Activated CD4-positive, alpha-beta T cell treated with anti-CD3 and anti-CD28 coated beads, Interleukin-2, amount 10 ng/mL, durations not matched to agents 24 days and 14 days (primary cell): ENCODE data around the gene DCLRE1B. TPM values are rescaled to one million over a fixed set of nuclear protein-coding genes. Genes with fewer than 3 reads are reported as not detected.
"Not testable (repeated sequence)": the region's sequence is repeated elsewhere in the genome, so short reads cannot be mapped to it uniquely, and the experiment has no call there.

ENCODE experiments used
- DNase-seq: peaks from one replicate; pipeline ENCODE4 v3.0.0; 2022
- H3K27ac Mint-ChIP-seq: one replicate; pipeline ENCODE4 v1.8.0; 2022; ENCODE audit warnings: mild to moderate bottlenecking, mixed read lengths
- H3K27me3 Mint-ChIP-seq: one replicate; pipeline ENCODE4 v1.8.0; 2022; ENCODE audit warnings: mixed read lengths
- H3K36me3 Mint-ChIP-seq: one replicate; pipeline ENCODE4 v1.8.0; 2022; ENCODE audit warnings: low read depth, mild to moderate bottlenecking, mixed read lengths
- H3K4me1 Mint-ChIP-seq: one replicate; pipeline ENCODE4 v1.8.0; 2021; ENCODE audit warnings: mixed read lengths
- H3K4me3 Mint-ChIP-seq: one replicate; pipeline ENCODE4 v1.8.0; 2022; ENCODE audit warnings: mild to moderate bottlenecking, moderate library complexity, mixed read lengths
- H3K9me3 Mint-ChIP-seq: one replicate; pipeline ENCODE4 v1.8.0; 2021; ENCODE audit warnings: mixed read lengths
- intact Hi-C: fragments of 100-400 bp; cut with micrococcal nuclease; formaldehyde crosslinking; loops from one replicate; pipeline ENCODE4 v1.15.1; 2023
- total RNA-seq: library from RNA; stranded (reverse); gene quantifications from 2 replicates; pipeline ENCODE4 v1.2.3, GENCODE V29; 2022

Gene DCLRE1B
- total RNA-seq, 1 donor from 2014 or later: 21.5 TPM

DNA sequence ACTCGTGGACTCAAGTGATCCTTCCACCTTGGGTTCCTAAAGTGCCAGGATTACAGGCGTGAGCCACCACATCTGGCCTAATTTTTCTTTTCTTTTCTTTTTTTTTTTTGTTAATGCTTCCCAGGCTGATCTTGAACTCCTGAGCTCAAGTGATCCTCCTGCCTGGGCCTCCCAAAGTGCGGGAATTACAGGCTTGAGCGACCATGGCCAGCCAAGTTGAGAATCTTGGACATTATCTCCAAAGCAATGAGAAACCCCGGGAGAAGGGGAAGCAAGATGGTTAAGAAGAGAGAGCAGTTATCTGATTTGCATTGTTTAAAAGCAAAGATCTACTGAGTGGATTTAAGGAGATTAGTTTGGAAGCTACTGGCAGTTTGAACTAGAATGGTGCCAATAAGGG lies 33.1 kb downstream of the DCLRE1B start:
- H3K27ac Mint-ChIP-seq: peak overlapping the region; percentile 21
- DNase-seq: no peak
- peaks cover 6% of the 10 kb centered on the region for H3K9me3 Mint-ChIP-seq
- H3K4me3 Mint-ChIP-seq: peak overlapping the region; percentile 4
- H3K4me1 Mint-ChIP-seq: peaks cover 60% of the 10 kb centered on the region
- H3K36me3 Mint-ChIP-seq: peaks cover 56% of the 10 kb centered on the region
- intact Hi-C loops: loop anchor here (10.0 kb wide), 3 partner anchors 543 to 983 kb away; partner anchors contain the start of genes CSDE1, MAGI3 and SLC16A1
- H3K27me3 Mint-ChIP-seq: no peaks in the 10 kb centered on the region

DNA sequence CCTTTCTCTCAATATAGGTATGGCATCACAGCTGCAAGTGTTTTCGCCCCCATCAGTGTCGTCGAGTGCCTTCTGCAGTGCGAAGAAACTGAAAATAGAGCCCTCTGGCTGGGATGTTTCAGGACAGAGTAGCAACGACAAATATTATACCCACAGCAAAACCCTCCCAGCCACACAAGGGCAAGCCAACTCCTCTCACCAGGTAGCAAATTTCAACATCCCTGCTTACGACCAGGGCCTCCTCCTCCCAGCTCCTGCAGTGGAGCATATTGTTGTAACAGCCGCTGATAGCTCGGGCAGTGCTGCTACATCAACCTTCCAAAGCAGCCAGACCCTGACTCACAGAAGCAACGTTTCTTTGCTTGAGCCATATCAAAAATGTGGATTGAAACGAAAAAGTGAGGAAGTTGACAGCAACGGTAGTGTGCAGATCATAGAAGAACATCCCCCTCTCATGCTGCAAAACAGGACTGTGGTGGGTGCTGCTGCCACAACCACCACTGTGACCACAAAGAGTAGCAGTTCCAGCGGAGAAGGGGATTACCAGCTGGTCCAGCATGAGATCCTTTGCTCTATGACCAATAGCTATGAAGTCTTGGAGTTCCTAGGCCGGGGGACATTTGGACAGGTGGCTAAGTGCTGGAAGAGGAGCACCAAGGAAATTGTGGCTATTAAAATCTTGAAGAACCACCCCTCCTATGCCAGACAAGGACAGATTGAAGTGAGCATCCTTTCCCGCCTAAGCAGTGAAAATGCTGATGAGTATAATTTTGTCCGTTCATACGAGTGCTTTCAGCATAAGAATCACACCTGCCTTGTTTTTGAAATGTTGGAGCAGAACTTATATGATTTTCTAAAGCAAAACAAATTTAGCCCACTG lies 35.5 kb downstream of the DCLRE1B start:
- intact Hi-C loops: loop anchor here (1.0 kb wide), 1 partner anchor 9 kb away; no protein-coding TSS in a partner anchor
- Mint-ChIP-seq H3K4me3 (peak overlapping the region; percentile 72), H3K27ac (peak overlapping the region; percentile 86), H3K9me3 (peaks cover 8% of the 10 kb centered on the region), H3K27me3 (no peaks in the 10 kb centered on the region), H3K4me1 (peaks cover 52% of the 10 kb centered on the region), H3K36me3 (peaks cover 56% of the 10 kb centered on the region)
- DNase-seq: peak; percentile 82

DNA sequence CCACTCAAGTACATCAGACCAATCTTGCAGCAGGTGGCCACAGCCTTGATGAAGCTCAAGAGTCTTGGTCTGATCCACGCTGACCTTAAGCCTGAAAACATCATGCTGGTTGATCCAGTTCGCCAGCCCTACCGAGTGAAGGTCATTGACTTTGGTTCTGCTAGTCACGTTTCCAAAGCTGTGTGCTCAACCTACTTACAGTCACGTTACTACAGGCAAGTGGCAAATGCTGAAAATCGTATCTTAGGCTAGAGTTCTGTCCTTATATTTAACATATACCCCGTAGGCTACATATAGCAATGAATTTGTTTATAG lies 36.1 kb downstream of the DCLRE1B start:
- peaks cover 53% of the 10 kb centered on the region for H3K4me1 Mint-ChIP-seq
- H3K9me3 Mint-ChIP-seq: peaks cover 8% of the 10 kb centered on the region
- peak; percentile 60 for DNase-seq
- H3K27me3 Mint-ChIP-seq: no peaks in the 10 kb centered on the region
- H3K27ac Mint-ChIP-seq: peak overlapping the region; percentile 38
- H3K36me3 Mint-ChIP-seq: peaks cover 54% of the 10 kb centered on the region
- intact Hi-C loops: no loop called here
- H3K4me3 Mint-ChIP-seq: peak overlapping the region; percentile 72

DNA sequence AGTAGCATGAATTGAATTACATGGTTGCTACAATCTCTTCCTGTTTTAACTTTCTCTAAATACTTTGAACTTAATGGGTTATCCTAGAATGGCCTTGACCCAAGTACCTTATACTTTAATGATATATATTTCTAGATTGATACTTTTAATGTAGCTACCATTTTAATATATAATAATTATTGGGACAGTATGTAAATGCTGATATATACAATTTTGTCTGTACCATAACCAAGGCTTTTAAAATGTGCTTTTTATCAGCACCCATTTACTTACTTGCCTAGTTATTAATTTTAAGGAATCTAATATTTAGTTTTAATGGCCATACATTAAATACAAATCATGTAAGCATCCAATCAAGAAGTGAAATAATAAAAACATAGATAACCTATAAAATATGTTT lies 37.4 kb downstream of the DCLRE1B start:
- peaks cover 52% of the 10 kb centered on the region for H3K36me3 Mint-ChIP-seq
- intact Hi-C loops: no loop called here
- H3K27me3 Mint-ChIP-seq: no peaks in the 10 kb centered on the region
- H3K4me3 Mint-ChIP-seq: no peak overlapping the region
- peaks cover 8% of the 10 kb centered on the region for H3K9me3 Mint-ChIP-seq
- peaks cover 58% of the 10 kb centered on the region for H3K4me1 Mint-ChIP-seq
- no peak overlapping the region for H3K27ac Mint-ChIP-seq
- DNase-seq: no peak

- no peak overlapping the region for H3K4me3 Mint-ChIP-seq
- peaks cover 57% of the 10 kb centered on the region for H3K4me1 Mint-ChIP-seq
- H3K36me3 Mint-ChIP-seq: peaks cover 49% of the 10 kb centered on the region
- no peak for DNase-seq
- H3K27ac Mint-ChIP-seq: peak overlapping the region; percentile 26
- H3K27me3 Mint-ChIP-seq: no peaks in the 10 kb centered on the region
- intact Hi-C loops: no loop called here
- H3K9me3 Mint-ChIP-seq: peaks cover 8% of the 10 kb centered on the region
Observed at GRCh38 chr1:113943028-113943811, 38.1 kb downstream of the DCLRE1B start.

DNA sequence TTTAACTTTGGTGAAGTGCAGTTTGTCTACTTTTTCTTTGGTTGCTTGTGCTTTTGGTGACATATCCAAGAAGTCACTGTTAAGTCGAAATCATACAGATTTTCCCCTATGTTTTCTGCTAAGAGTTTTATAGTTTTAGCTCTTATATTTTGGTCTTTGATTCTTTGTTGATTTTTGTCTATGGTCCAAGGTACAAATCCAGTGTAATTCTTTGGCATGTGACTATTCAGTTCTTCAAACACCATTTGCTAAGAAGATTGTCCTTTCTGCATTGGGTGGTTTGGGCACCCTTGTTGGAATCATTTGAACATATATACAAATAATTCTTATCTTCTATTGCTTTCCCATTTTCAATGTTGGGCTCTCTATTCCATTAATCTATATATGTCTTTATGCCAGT lies 40.2 kb downstream of the DCLRE1B start:
- no peaks in the 10 kb centered on the region for H3K27me3 Mint-ChIP-seq
- DNase-seq: no peak
- H3K4me1 Mint-ChIP-seq: peaks cover 48% of the 10 kb centered on the region
- peaks cover 42% of the 10 kb centered on the region for H3K36me3 Mint-ChIP-seq
- no peak overlapping the region for H3K4me3 Mint-ChIP-seq
- H3K9me3 Mint-ChIP-seq: peaks cover 8% of the 10 kb centered on the region
- H3K27ac Mint-ChIP-seq: no peak overlapping the region
- intact Hi-C loops: no loop called here

GRCh38 chr1:113946112-113946511 lies 41.0 kb downstream of the DCLRE1B start:
- Mint-ChIP-seq H3K27me3 (no peaks in the 10 kb centered on the region), H3K36me3 (peaks cover 34% of the 10 kb centered on the region)

GRCh38 chr1:113946678-113947387 lies 41.7 kb downstream of the DCLRE1B start:
- DNase-seq: no peak
- intact Hi-C loops: no loop called here
- peaks cover 8% of the 10 kb centered on the region for H3K9me3 Mint-ChIP-seq
- H3K36me3 Mint-ChIP-seq: peaks cover 35% of the 10 kb centered on the region
- no peaks in the 10 kb centered on the region for H3K27me3 Mint-ChIP-seq
- peak overlapping the region; percentile 64 for H3K4me3 Mint-ChIP-seq
- H3K27ac Mint-ChIP-seq: peak overlapping the region; percentile 54
- H3K4me1 Mint-ChIP-seq: peaks cover 40% of the 10 kb centered on the region

More at GRCh38 chr1:113946112-113946511, 41.0 kb downstream of the DCLRE1B start:
- no peak for DNase-seq
- peak overlapping the region; percentile 55 for H3K27ac Mint-ChIP-seq
- H3K9me3 Mint-ChIP-seq: peaks cover 8% of the 10 kb centered on the region
- H3K4me1 Mint-ChIP-seq: peaks cover 40% of the 10 kb centered on the region
- H3K4me3 Mint-ChIP-seq: peak overlapping the region; percentile 45
- intact Hi-C loops: no loop called here

DNA sequence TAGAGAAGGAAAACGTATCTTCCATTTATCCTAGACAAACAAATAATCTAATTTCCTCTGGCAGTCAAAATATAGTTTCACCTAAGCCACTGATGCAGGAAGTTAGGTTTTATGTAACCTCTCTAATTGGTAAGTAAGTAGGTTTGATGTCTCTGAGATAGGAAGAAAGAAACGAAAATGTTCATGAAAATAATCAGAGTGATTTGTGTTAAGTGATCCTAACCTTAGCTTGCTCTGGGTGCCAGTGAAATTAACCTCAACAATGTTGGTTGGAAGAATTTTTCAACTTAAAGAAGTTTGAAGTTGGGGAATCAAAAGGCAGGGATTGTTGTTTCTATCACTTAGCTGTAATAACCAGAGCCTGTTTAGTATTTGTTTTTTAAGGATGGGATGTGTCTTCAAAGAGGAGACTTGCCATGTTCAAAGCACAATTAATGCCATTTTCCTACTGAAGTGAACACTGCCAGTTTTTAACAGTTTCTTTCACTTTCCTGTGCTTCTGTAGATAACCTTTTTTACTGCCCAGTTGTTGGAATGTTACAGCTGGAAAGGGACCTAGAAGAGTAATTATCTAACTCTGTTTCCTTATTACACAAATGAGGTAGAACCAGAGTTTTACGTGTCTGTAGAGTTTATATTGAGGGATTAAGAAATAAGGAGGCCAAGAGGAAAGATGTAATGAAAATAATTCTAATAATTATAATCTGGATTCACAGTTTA lies 42.4 kb downstream of the DCLRE1B start:
- intact Hi-C loops: loop anchor here (2.0 kb wide), 1 partner anchor 17 kb away; no protein-coding TSS in a partner anchor
- Mint-ChIP-seq H3K27ac (peak overlapping the region; percentile 54), H3K4me1 (peaks cover 40% of the 10 kb centered on the region), H3K4me3 (peak overlapping the region; percentile 64), H3K9me3 (peaks cover 8% of the 10 kb centered on the region), H3K27me3 (no peaks in the 10 kb centered on the region), H3K36me3 (peaks cover 32% of the 10 kb centered on the region)
- no peak for DNase-seq

GRCh38 chr1:113948151-113948550 lies 43.0 kb downstream of the DCLRE1B start:
- not testable (repeated sequence) for H3K4me3 Mint-ChIP-seq
- intact Hi-C loops: loop anchor here (2.0 kb wide), 1 partner anchor 17 kb away; no protein-coding TSS in a partner anchor

GRCh38 chr1:113949007-113949406 lies 43.9 kb downstream of the DCLRE1B start:
- Mint-ChIP-seq H3K4me3 (no peak overlapping the region), H3K36me3 (peaks cover 31% of the 10 kb centered on the region), H3K9me3 (peaks cover 5% of the 10 kb centered on the region), H3K27ac (no peak overlapping the region), H3K27me3 (no peaks in the 10 kb centered on the region), H3K4me1 (peaks cover 37% of the 10 kb centered on the region)
- intact Hi-C loops: loop anchor here (2.0 kb wide), 1 partner anchor 18 kb away; no protein-coding TSS in a partner anchor
- no peak for DNase-seq

More at GRCh38 chr1:113948151-113948550, 43.0 kb downstream of the DCLRE1B start:
- H3K4me1 Mint-ChIP-seq: peaks cover 39% of the 10 kb centered on the region
- not testable (repeated sequence) for H3K27me3 Mint-ChIP-seq, DNase-seq, H3K9me3 Mint-ChIP-seq
- peak overlapping the region; percentile 38 for H3K27ac Mint-ChIP-seq
- H3K36me3 Mint-ChIP-seq: peaks cover 30% of the 10 kb centered on the region

DNA sequence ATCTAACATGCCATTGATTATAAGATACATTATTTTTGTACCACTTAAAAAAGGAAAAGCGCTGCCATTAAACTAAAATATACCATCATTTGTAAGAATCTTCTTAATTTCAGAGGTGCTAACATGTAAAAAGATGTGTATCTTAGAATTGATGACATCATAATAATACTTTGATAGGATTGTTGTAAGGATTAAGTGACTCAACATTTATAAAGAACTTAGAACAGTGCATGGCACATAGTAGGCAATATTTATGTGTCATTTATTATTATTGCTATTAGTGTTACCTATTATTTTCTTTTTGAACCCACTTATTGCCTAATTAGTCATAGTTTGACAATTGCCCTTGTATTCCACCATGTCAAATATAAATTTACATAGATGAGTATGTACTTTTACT lies 45.8 kb downstream of the DCLRE1B start:
- H3K4me1 Mint-ChIP-seq: peaks cover 33% of the 10 kb centered on the region
- H3K9me3 Mint-ChIP-seq: no peaks in the 10 kb centered on the region
- DNase-seq: no peak
- no peaks in the 10 kb centered on the region for H3K27me3 Mint-ChIP-seq
- no peak overlapping the region for H3K4me3 Mint-ChIP-seq
- H3K27ac Mint-ChIP-seq: no peak overlapping the region
- intact Hi-C loops: no loop called here
- peaks cover 31% of the 10 kb centered on the region for H3K36me3 Mint-ChIP-seq

GRCh38 chr1:113951719-113952118 lies 46.6 kb downstream of the DCLRE1B start:
- H3K27me3 Mint-ChIP-seq: no peaks in the 10 kb centered on the region
- no peaks in the 10 kb centered on the region for H3K9me3 Mint-ChIP-seq
- peaks cover 35% of the 10 kb centered on the region for H3K36me3 Mint-ChIP-seq
- DNase-seq: no peak
- H3K4me3 Mint-ChIP-seq: no peak overlapping the region
- H3K27ac Mint-ChIP-seq: no peak overlapping the region
- intact Hi-C loops: no loop called here
- peaks cover 26% of the 10 kb centered on the region for H3K4me1 Mint-ChIP-seq
